Gastrocnemius medialis (tissue), 4 donors: ENCODE results near the gene PPP1R12B. TPM values are rescaled to one million over a fixed set of nuclear protein-coding genes. Genes with fewer than 3 reads are reported as not detected.
"Not testable (repeated sequence)": the region's sequence is repeated elsewhere in the genome, so short reads cannot be mapped to it uniquely, and the experiment has no call there.

ENCODE experiments used
- ATAC-seq, 2 donors: fragments of 150-250 bp; one replicate each; pipeline ENCODE4 v1.9.1; 2016
- DNase-seq, 2 donors: peaks; one replicate each; pipeline ENCODE4 v3.0.0-alpha.2; 2019
- H3K27ac ChIP-seq, 4 donors: fragments of 200-600 bp; sonication (generic); 1 replicate in 1 of 4; 2 replicates in 3 of 4; pipeline ENCODE4 v1.5.1; 2016 to 2018; ENCODE audit warnings: mild to moderate bottlenecking in 2 of 4, moderate library complexity in 1 of 4
- H3K27me3 ChIP-seq, 3 donors: fragments of 200-600 bp; sonication (generic) in 2 of 3; 1 replicate in 1 of 3; 2 replicates in 2 of 3; pipeline versions ENCODE4 v1.5.1 to v1.6.0; 2016 to 2019; ENCODE audit warnings: mild to moderate bottlenecking in 1 of 3, moderate library complexity in 1 of 3
- H3K36me3 ChIP-seq, 2 donors: fragments of 200-600 bp; sonication (generic) in 1 of 2; one replicate each; pipeline ENCODE4 v1.5.1; 2017 to 2018
- H3K4me1 ChIP-seq, 2 donors: fragments of 200-600 bp; sonication (generic) in 1 of 2; one replicate each; pipeline ENCODE4 v1.5.1; 2016 to 2017; ENCODE audit warnings: mild to moderate bottlenecking in 2 of 2
- H3K4me3 ChIP-seq, 4 donors: fragments of 200-600 bp; sonication (generic) in 3 of 4; 1 replicate in 1 of 4; 2 replicates in 3 of 4; pipeline ENCODE4 v1.5.1; 2016 to 2019; ENCODE audit warnings: mild to moderate bottlenecking in 2 of 4
- H3K9me3 ChIP-seq, 3 donors: fragments of 200-600 bp; sonication (generic) in 2 of 3; 1 replicate in 1 of 3; 2 replicates in 2 of 3; pipeline ENCODE4 v1.5.1; 2016 to 2019
- CTCF ChIP-seq, 5 experiments: fragments of 450-650 bp in 3 of 5; fragments of 200-600 bp in 2 of 5; sonication (generic) in 2 of 5; IDR thresholded peaks in 4 of 5; conservative IDR thresholded peaks in 1 of 5; 1 replicate in 4 of 5; 2 replicates in 1 of 5; pipeline ENCODE4 v1.5.1; 2016 to 2019; ENCODE audit warnings: antibody characterized with exemption in 5 of 5, mild to moderate bottlenecking in 3 of 5, moderate library complexity in 3 of 5
- POLR2A ChIP-seq, 2 donors: fragments of 450-650 bp; IDR thresholded peaks; one replicate each; pipeline ENCODE4 v1.6.1; 2017; ENCODE audit warnings: antibody characterized with exemption in 2 of 2, mild to moderate bottlenecking in 2 of 2, moderate library complexity in 2 of 2
- in situ Hi-C, 4 donors: fragments of 200-750 bp; cut with MboI; loops; one replicate each; pipeline versions ENCODE4 v1.15.0 to v1.8.0; 2017; ENCODE audit warnings: low sequenced_read_pairs in 4 of 4
- intact Hi-C: fragments of 100-400 bp; cut with DNase I; formaldehyde crosslinking; loops from one replicate; pipeline ENCODE4 v1.15.1; 2023; ENCODE audit warnings: low total_unique reads
- total RNA-seq, 4 donors: library from RNA; depleted of rRNA; stranded (reverse); fragments of >200 nt; gene quantifications; one replicate each; pipeline versions ENCODE4 v1.1.0 to v1.2.3, GENCODE V29; 2016

PPP1R12B gene
- total RNA-seq, 4 donors from 2014 or later: 127 to 207 (median 139) TPM

GRCh38 chr1:202628646-202629215 is 280.2 kb downstream of the PPP1R12B start:
- H3K4me3 ChIP-seq: no peak overlapping the region
- no peaks in the 10 kb centered on the region for H3K36me3 ChIP-seq
- no peak overlapping the region for H3K27ac ChIP-seq
- H3K4me1 ChIP-seq: peaks cover 11 to 16% of the 10 kb centered on the region in 2 donors
- ATAC-seq (no peak), DNase-seq (no peak)
- intact Hi-C loops: loop anchor here (5.0 to 10.0 kb wide), 2 partner anchors 126 to 164 kb away; no protein-coding TSS in a partner anchor
- in situ Hi-C loops: no loop called here
- TF ChIP-seq POLR2A (IDR thresholded peaks at IDR 0.05): no peak
- no peaks in the 10 kb centered on the region for H3K9me3 ChIP-seq
- H3K27me3 ChIP-seq: peaks cover 10 to 21% (median 18%) of the 10 kb centered on the region in 3 donors

- in situ Hi-C loops, H3K4me3 ChIP-seq, DNase-seq, H3K9me3 ChIP-seq, ATAC-seq, H3K27ac ChIP-seq, H3K36me3 ChIP-seq: not testable (repeated sequence)
- peaks cover 11 to 16% of the 10 kb centered on the region in 2 donors for H3K4me1 ChIP-seq
- intact Hi-C loops: loop anchor here (5.0 to 10.0 kb wide), 2 partner anchors 127 to 165 kb away; no protein-coding TSS in a partner anchor
- H3K27me3 ChIP-seq: peaks cover 10 to 22% (median 18%) of the 10 kb centered on the region in 3 donors
Measured at GRCh38 chr1:202629257-202629811, 280.8 kb downstream of the PPP1R12B start.

GRCh38 chr1:202630096-202630495 is 281.6 kb downstream of the PPP1R12B start:
- peaks cover 10 to 16% of the 10 kb centered on the region in 2 donors for H3K4me1 ChIP-seq
- H3K36me3 ChIP-seq, intact Hi-C loops, H3K4me3 ChIP-seq, H3K27ac ChIP-seq, H3K9me3 ChIP-seq, in situ Hi-C loops, ATAC-seq, DNase-seq: not testable (repeated sequence)
- peaks cover 10 to 22% (median 18%) of the 10 kb centered on the region in 3 donors for H3K27me3 ChIP-seq

GRCh38 chr1:202630541-202630940 is 282.0 kb downstream of the PPP1R12B start:
- no peak for DNase-seq
- H3K9me3 ChIP-seq: no peaks in the 10 kb centered on the region
- in situ Hi-C loops: no loop called here
- H3K4me1 ChIP-seq: peaks cover 5 to 14% of the 10 kb centered on the region in 2 donors
- H3K27me3 ChIP-seq: peaks cover 10 to 22% (median 18%) of the 10 kb centered on the region in 3 donors
- no peak overlapping the region for H3K27ac ChIP-seq
- no peak for TF ChIP-seq CTCF (IDR thresholded peaks at IDR 0.05 in 4 of 5, conservative IDR thresholded peaks at IDR 0.05 in 1 of 5)
- no peak for TF ChIP-seq POLR2A (IDR thresholded peaks at IDR 0.05)
- ATAC-seq: no peak
- H3K36me3 ChIP-seq: no peaks in the 10 kb centered on the region
- intact Hi-C loops: no loop called here
- H3K4me3 ChIP-seq: no peak overlapping the region

- Histone ChIP-seq H3K4me1 (peaks cover 0 to 6% of the 10 kb centered on the region in 2 donors), H3K27ac (no peak overlapping the region), H3K4me3 (no peak overlapping the region), H3K9me3 (no peaks in the 10 kb centered on the region), H3K27me3 (peaks cover 10 to 25% (median 18%) of the 10 kb centered on the region in 3 donors), H3K36me3 (no peaks in the 10 kb centered on the region)
- no peak for TF ChIP-seq CTCF (IDR thresholded peaks at IDR 0.05 in 4 of 5, conservative IDR thresholded peaks at IDR 0.05 in 1 of 5)
- no peak for TF ChIP-seq POLR2A (IDR thresholded peaks at IDR 0.05)
- intact Hi-C loops: no loop called here
- ATAC-seq (no peak), DNase-seq (no peak)
- in situ Hi-C loops: no loop called here
Measured at GRCh38 chr1:202631076-202631923, 282.8 kb downstream of the PPP1R12B start.

- Histone ChIP-seq H3K4me1 (no peaks in the 10 kb centered on the region), H3K27me3 (peaks cover 10 to 27% (median 18%) of the 10 kb centered on the region in 3 donors), H3K4me3 (no peak overlapping the region), H3K36me3 (no peaks in the 10 kb centered on the region), H3K27ac (no peak overlapping the region), H3K9me3 (no peaks in the 10 kb centered on the region)
- intact Hi-C loops: no loop called here
- DNase-seq (no peak), ATAC-seq (no peak)
- in situ Hi-C loops: no loop called here
- TF ChIP-seq POLR2A (IDR thresholded peaks at IDR 0.05) (no peak), CTCF (IDR thresholded peaks at IDR 0.05 in 4 of 5, conservative IDR thresholded peaks at IDR 0.05 in 1 of 5) (no peak)
Measured at GRCh38 chr1:202632241-202632640, 283.7 kb downstream of the PPP1R12B start.

GRCh38 chr1:202636171-202636570 is 287.7 kb downstream of the PPP1R12B start:
- H3K27ac ChIP-seq, H3K9me3 ChIP-seq, H3K36me3 ChIP-seq, DNase-seq, in situ Hi-C loops, ATAC-seq, H3K4me1 ChIP-seq, H3K4me3 ChIP-seq, intact Hi-C loops: not testable (repeated sequence)
- peaks cover 10 to 23% (median 14%) of the 10 kb centered on the region in 3 donors for H3K27me3 ChIP-seq

- H3K9me3 ChIP-seq, H3K4me3 ChIP-seq, in situ Hi-C loops, intact Hi-C loops, ATAC-seq, H3K36me3 ChIP-seq, H3K4me1 ChIP-seq, DNase-seq, H3K27ac ChIP-seq: not testable (repeated sequence)
- peaks cover 14 to 17% (median 15%) of the 10 kb centered on the region in 3 donors for H3K27me3 ChIP-seq
Measured at GRCh38 chr1:202637321-202638018, 289.0 kb downstream of the PPP1R12B start.
